Activated CD8-positive, alpha-beta memory T cell treated with anti-CD3 and anti-CD28 coated beads, Interleukin-2, amount 50 U/mL, for 24 hours (primary cell): ENCODE data around the gene NPB.

ENCODE experiments used
- DNase-seq: peaks from one replicate; pipeline ENCODE4 v3.0.0-alpha.2; 2020; ENCODE audit errors: extremely low read depth

NPB gene

DNA sequence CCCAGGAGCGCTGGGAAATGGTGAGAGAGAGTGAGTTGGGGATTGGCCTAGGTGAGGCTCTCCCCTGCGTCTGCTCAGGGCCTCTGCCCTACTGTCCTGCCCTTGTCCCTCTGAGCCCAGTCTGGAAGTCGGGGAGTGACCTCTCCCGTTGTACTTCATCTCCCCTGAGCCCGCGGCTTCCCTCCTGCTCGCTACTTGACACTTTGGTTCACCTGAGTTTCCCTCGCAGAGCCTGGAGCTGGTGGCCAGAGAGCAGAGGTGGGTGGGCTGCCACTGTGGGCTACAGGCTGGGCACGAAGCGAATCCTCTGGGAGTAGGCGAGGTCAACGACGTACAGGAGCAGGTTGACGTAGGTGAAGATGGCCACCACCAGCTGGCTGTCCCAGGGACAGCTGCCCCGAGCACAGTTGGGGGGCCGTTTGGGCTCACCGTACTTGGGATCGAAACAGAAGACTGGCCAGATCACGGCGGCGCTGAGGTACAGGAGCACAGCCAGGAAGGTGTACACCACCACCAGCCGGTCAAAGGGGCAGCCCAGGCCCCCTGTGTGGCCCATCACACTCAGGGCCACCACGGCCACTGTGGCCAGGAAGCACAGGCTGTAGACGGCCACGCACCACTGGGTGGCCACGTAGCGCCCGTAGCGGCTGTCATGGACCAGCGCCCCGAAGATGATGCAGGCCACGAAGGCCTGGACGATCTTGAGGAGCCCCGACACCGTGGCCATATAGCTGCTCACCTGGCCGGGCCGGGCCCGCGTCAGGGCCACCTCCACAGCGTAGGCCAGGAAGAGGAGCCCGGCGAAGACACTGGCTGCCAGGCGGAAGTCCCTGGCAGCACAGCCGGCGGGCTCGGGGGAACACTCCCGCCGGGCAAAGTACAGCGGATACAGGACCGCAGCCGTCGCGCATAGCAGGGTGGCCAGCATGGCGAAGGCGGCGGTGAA, 38.8 kb downstream of the NPB start:
- DNase-seq: no peak

DNA sequence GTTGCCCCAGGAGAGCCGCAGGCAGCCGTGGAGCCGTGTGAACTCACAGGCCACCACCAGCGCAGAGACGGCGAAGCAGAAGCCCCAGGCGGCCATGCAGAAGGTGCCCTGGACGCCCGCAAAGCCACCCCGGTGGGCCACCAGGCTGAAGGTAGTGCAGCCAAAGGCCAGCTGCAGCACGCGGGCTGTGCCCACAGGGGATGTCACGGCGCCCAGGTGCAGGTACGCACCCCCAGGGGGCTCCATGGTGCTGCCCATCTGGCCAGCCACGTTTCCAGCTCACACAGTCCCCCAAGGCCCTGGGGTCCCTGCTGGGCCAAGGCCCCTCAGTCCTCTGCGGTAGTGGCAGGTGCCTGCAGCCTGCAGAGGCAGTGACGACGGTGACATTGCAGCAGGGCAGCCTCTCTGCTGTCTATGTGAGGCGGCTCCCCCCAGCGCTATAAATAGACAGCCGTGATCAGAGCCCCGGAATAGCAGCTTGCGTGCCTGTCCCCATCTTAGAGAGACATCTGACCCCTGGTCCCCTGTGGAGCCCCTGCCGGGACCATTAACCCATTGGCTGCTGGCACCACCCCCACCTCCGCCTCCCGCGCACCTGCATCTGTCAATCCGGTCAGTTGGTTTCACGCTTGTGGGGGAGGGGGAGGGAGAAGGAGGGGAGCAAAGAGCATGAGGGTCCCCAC, 39.6 kb downstream of the NPB start:
- no peak for DNase-seq

DNA sequence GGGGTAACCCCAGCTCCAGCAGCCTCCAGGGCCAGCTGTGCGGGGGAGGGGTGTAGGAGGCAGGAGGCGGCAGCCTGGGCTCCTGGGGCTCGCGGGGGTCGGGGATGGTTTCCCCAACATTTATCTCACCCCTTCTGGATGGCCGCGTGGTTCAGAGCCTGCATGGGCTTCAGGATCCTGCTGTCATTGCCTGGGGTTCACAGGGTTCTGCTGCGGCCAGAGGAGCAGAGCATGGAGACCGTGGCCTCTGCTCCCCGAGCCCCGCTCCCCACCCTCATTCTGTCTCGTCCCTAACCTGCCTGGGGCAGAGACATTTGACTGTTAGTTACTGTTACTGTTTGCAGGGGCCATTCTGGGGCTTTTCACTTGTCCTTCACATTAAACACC, 40.1 kb downstream of the NPB start:
- DNase-seq: no peak

DNA sequence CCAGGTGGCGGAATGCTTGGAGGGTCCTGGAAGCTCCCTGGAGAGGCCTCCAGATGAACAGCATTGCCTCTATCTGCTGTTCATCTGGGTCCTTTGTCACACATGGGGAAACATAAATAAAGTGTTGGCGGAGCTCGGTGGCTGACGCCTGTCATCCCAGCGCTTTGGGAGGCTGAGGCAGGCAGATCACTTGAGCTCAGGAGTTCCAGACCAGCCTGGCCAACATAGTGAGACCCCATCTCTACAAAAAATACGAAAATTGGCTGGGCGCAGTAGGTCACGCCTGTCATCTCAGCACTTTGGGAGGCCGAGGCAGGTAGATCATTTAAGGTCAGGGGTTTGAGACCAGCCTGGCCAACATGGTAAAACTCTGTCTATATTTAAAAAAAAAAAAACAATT, 42.8 kb downstream of the NPB start:
- no peak for DNase-seq

DNA sequence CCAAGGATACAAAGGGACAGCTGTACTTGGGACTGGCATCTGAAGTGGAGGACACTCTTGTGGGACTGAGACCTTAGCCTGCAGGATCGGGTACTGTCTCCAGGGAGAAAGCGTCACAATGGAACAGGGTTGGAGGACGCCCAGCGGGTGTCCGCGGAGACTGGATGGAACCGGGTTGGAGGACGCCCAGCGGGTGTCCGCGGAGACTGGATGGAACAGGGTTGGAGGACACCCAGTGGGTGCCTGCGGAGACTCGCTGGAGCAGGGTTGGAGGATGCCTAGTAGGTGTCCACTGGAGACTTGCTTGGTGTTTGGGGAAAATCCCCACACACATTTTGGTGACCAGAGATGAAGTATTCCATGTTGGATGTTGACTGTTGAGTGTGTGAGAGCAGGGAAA, 45.2 kb downstream of the NPB start, which contains the start of gene MYADML2:
TSS of gene MYADML2 (minus strand) at position 45 of the 400 bp plus-strand sequence. CDS start 5,492 bp downstream, outside the sequence.
- DNase-seq: no peak

DNA sequence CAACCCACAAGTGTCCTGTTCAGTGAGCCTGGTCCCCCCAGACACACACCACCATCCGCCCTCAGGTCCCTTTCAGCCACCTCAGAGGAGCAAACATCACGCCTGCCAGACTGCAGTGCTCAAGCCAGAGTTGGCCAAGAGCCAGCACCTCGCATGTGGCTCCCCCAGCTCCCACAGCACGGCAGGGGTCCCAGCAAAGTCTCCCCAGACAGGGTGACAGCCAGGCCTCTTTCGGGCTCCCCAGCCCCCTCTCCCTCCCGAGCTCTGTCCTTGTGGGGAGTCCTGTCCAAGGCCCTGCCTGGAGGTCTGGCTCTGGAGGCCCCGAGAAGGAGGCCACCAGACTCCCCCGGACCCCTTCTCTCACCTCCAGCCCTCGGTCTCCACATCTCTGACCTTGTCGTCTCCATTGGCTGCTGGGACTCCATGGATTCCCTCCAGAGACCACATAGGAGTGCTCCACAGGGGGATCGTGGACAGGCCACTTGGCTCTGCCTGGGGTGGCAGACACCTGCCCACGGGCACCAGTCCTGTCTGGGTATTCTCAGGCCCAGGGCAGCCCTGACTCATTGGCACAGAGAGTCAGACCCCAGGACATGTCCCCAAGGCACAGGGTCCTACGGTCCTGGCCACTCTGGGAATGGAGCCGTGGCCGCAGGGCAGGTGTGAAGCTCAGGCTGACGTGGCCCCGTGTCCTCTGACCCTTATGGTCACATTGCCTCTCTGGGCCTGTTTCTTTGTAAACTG, 46.8 kb downstream of the NPB start:
- no peak for DNase-seq

DNA sequence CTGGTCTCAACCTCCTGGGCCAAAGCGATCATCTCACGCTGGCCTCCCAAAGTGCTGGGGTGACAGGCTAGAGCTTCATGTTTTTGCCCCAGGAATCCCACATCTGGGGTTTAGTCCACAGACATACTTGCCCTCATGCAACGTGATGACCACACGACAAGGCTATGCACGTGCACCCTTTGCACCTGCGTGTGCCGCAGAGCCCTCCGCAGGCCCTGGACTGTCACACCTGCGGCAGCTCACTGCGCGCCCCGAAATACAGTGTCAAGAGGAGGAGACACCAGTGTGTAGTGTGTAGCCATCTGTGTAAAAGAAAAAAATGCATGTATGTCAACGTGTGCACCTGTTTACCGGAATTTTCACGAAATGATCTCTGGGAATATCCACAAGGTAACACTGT, 48.5 kb downstream of the NPB start:
- no peak for DNase-seq

DNA sequence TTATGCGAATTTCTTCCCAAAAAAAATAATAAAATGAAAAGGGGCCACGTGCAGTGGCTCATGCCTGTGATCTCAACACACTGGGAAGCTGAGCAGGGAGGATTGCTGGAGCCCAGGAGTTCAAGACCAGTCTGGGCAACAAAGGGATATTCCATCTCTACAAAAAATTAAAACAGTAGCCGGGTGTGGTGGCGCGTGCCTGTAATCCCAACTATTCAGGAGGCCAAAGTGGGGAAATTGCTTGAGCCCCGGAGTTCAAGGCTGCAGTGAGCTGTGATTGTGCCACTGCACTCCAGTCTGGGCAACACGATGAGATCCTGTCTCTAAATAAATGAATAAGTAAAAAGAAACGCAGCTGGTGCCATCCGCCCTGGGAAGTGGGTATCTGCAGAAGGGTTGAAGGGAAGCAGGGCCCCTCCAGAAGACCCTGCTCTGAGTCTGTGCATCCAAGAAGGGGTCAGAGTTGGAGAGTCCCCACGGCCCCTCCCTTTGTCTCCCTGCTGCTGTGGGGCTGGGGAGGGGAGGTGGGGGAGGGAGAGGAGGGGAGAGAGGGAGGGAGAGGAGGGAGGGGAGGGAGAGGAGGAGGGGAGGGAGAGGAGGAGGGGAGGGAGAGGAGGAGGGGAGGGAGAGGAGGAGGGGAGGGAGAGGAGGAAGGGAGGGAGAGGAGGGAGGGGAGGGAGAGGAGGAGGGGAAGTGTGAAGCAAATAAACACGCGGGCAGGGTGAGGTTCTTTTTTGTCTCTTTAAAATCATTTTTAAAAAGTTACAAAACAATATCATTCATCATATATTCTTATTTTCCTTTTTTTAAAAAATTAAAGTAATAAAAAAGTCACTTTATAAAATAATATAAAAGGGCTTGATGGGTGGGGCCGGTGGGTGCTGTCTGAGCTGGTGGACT, 50.0 kb downstream of the NPB start:
- DNase-seq: no peak
